WTC11 (cell line): ENCODE data around the gene STRN3. TPM values are rescaled to one million over a fixed set of nuclear protein-coding genes. Genes with fewer than 3 reads are reported as not detected.

Experiments
- ATAC-seq: fragments of 200-7000 bp; cut with Tn5 transposase; 2 replicates; pipeline ENCODE4 v1.10.0; 2021; ENCODE audit warnings: mild to moderate bottlenecking, moderate library complexity
- CTCF ChIA-PET: fragments of 300-600 bp; sonication (Branson Sonifier 250); formaldehyde crosslinking; loops from one replicate; lab custom pipeline; 2021; ENCODE audit warnings: antibody characterized with exemption; lab: Charles Lee
- POLR2A ChIA-PET: fragments of 350-600 bp; sonication (Branson Sonifier 250); formaldehyde crosslinking; loops from one replicate; lab custom pipeline; 2021; ENCODE audit warnings: antibody characterized with exemption; lab: Charles Lee
- DNase-seq: peaks from one replicate; pipeline ENCODE4 v3.0.0; 2021; ENCODE audit warnings: low spot score
- H3K27ac Mint-ChIP-seq: 2 replicates; pipeline ENCODE4 v1.8.0; 2021; ENCODE audit warnings: mixed read lengths
- H3K27me3 Mint-ChIP-seq: 2 replicates; pipeline ENCODE4 v1.8.0; 2021; ENCODE audit warnings: low read depth, mild to moderate bottlenecking, moderate library complexity, mixed read lengths
- H3K36me3 Mint-ChIP-seq: 2 replicates; pipeline ENCODE4 v1.8.0; 2021; ENCODE audit warnings: mixed read lengths
- H3K4me1 Mint-ChIP-seq: 2 replicates; pipeline ENCODE4 v1.8.0; 2022; ENCODE audit warnings: mixed read lengths
- H3K4me3 Mint-ChIP-seq: 2 replicates; pipeline ENCODE4 v1.8.0; 2021; ENCODE audit warnings: mild to moderate bottlenecking, moderate library complexity, mixed read lengths
- H3K9me3 Mint-ChIP-seq: 2 replicates; pipeline ENCODE4 v1.8.0; 2021; ENCODE audit warnings: mixed read lengths
- ATF1 ChIP-seq: sonication (generic); formaldehyde crosslinking; IDR thresholded peaks from 2 replicates; pipeline ENCODE4 v1.8.1; 2023; ENCODE audit warnings: mild to moderate bottlenecking, moderate library complexity, missing genetic modification reagents
- CBFB ChIP-seq: sonication (generic); formaldehyde crosslinking; IDR thresholded peaks from 2 replicates; pipeline ENCODE4 v1.8.1; 2022; ENCODE audit warnings: mild to moderate bottlenecking, low read depth, missing genetic modification reagents
- GABPB1 ChIP-seq: sonication (generic); formaldehyde crosslinking; IDR thresholded peaks from 2 replicates; pipeline ENCODE4 v1.8.1; 2023; ENCODE audit warnings: mild to moderate bottlenecking, missing genetic modification reagents
- GTF2I ChIP-seq: fragments of 250-450 bp; sonication (Bioruptor Pico); conservative IDR thresholded peaks from 2 replicates; pipeline ENCODE4 v1.4.0; 2021; ENCODE audit warnings: mild to moderate bottlenecking
- HMGA2 ChIP-seq: fragments of 250-450 bp; sonication (Bioruptor Pico); IDR thresholded peaks from 2 replicates; pipeline ENCODE4 v1.4.0; 2021; ENCODE audit warnings: mild to moderate bottlenecking, moderate library complexity
- IRF2 ChIP-seq: sonication (generic); formaldehyde crosslinking; IDR thresholded peaks from 2 replicates; pipeline ENCODE4 v1.8.0; 2022; ENCODE audit warnings: low read depth, missing genetic modification reagents, borderline replicate concordance
- JUN ChIP-seq: sonication (generic); formaldehyde crosslinking; IDR thresholded peaks from 2 replicates; pipeline ENCODE4 v1.8.0; 2023; ENCODE audit warnings: mild to moderate bottlenecking, missing genetic modification reagents
- KAT7 ChIP-seq: sonication (generic); formaldehyde crosslinking; IDR thresholded peaks from 2 replicates; pipeline ENCODE4 v1.8.1; 2023; ENCODE audit warnings: missing genetic modification reagents, mild to moderate bottlenecking, borderline replicate concordance
- MXD4 ChIP-seq: fragments of 250-450 bp; sonication (Bioruptor Pico); IDR thresholded peaks from 2 replicates; pipeline ENCODE4 v1.8.0; 2021; ENCODE audit warnings: mild to moderate bottlenecking, moderate library complexity, borderline replicate concordance
- MYBL2 ChIP-seq: sonication (generic); formaldehyde crosslinking; IDR thresholded peaks from 2 replicates; pipeline ENCODE4 v1.8.1; 2023; ENCODE audit warnings: mild to moderate bottlenecking, moderate library complexity, missing genetic modification reagents
- NFE2L1 ChIP-seq: sonication (generic); formaldehyde crosslinking; IDR thresholded peaks from 2 replicates; pipeline ENCODE4 v1.8.1; 2023; ENCODE audit warnings: missing genetic modification reagents
- NR2C2 ChIP-seq: sonication (generic); formaldehyde crosslinking; IDR thresholded peaks from 2 replicates; pipeline ENCODE4 v1.8.0; 2022; ENCODE audit warnings: mild to moderate bottlenecking, missing genetic modification reagents
- PREB ChIP-seq: sonication (generic); formaldehyde crosslinking; IDR thresholded peaks from 2 replicates; pipeline ENCODE4 v1.8.1; 2022; ENCODE audit warnings: mild to moderate bottlenecking, missing genetic modification reagents, moderate library complexity, borderline replicate concordance
- PRRX2 ChIP-seq: fragments of 250-450 bp; sonication (Bioruptor Pico); IDR thresholded peaks from 2 replicates; pipeline ENCODE4 v1.8.0; 2021; ENCODE audit warnings: mild to moderate bottlenecking
- SP1 ChIP-seq: sonication (generic); formaldehyde crosslinking; conservative IDR thresholded peaks from 2 replicates; pipeline ENCODE4 v1.8.1; 2022; ENCODE audit warnings: missing genetic modification reagents
- TCF7 ChIP-seq: sonication (generic); formaldehyde crosslinking; IDR thresholded peaks from 2 replicates; pipeline ENCODE4 v1.8.0; 2022; ENCODE audit warnings: mild to moderate bottlenecking, low read depth, missing genetic modification reagents, moderate library complexity
- TP53 ChIP-seq: sonication (generic); formaldehyde crosslinking; IDR thresholded peaks from 2 replicates; pipeline ENCODE4 v1.8.1; 2023; ENCODE audit warnings: mild to moderate bottlenecking, missing genetic modification reagents
- ZNF263 ChIP-seq: sonication (generic); formaldehyde crosslinking; IDR thresholded peaks from 2 replicates; pipeline ENCODE4 v1.8.1; 2022; ENCODE audit warnings: low read depth, mild to moderate bottlenecking, moderate library complexity, missing genetic modification reagents
- ZNF281 ChIP-seq: sonication (generic); formaldehyde crosslinking; IDR thresholded peaks from 2 replicates; pipeline ENCODE4 v1.8.0; 2023; ENCODE audit warnings: mild to moderate bottlenecking, missing genetic modification reagents
- ZNF532 ChIP-seq: fragments of 250-450 bp; sonication (Bioruptor Pico); IDR thresholded peaks from 2 replicates; pipeline ENCODE4 v1.9.0; 2021; ENCODE audit warnings: mild to moderate bottlenecking, borderline replicate concordance
- ZNF671 ChIP-seq: fragments of 250-450 bp; sonication (Bioruptor Pico); IDR thresholded peaks from 2 replicates; pipeline ENCODE4 v1.8.0; 2021; ENCODE audit warnings: mild to moderate bottlenecking
- total RNA-seq: library from RNA; stranded (reverse); gene quantifications from 3 replicates; pipeline ENCODE4 v1.2.3, GENCODE V29; 2021
- TF ChIP-seq, protein P1 (sequence below): fragments of 250-450 bp; sonication (Bioruptor Pico); IDR thresholded peaks from 2 replicates; pipeline ENCODE4 v1.9.0; 2021; ENCODE audit warnings: mild to moderate bottlenecking
- TF ChIP-seq, protein P2 (sequence below): sonication (generic); formaldehyde crosslinking; IDR thresholded peaks from 2 replicates; pipeline ENCODE4 v1.8.1; 2022; ENCODE audit warnings: mild to moderate bottlenecking, moderate library complexity, missing genetic modification reagents

The STRN3 gene
- total RNA-seq, 1 experiment from 2014 or later: 37.1 TPM

DNA sequence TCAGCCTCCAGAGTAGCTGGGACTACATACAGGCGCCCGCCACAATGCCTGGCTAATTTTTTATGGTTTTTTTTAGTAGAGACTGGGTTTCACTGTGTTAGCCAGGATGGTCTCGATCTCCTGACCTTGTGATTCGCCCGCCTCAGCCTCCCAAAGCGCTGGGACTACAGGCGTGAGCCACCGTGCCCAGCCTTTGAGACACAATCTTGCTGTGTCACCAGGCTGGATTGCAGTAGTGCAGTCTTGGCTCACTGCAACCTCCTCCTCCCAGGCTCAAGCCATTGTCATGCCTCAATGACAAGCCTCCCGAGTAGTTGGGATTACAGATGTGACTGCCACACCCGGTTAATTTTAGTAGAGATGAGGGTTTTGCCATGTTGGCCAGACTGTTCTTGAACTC is 21.3 kb upstream of the STRN3 start (continued):
- TF ChIP-seq KAT7 (no peak), IRF2 (CRISPR knock-in tag) (no peak)
- TF ChIP-seq, all 79 proteins: peak for 0

- POLR2A ChIA-PET: no interaction called here
- TF ChIP-seq PREB (CRISPR knock-in tag) (no peak), GABPB1 (CRISPR knock-in tag) (no peak), SP1 (no peak), ZNF671 (CRISPR knock-in tag) (no peak), CBFB (CRISPR knock-in tag) (no peak), MXD4 (CRISPR knock-in tag) (no peak), JUN (CRISPR knock-in tag) (no peak), GTF2I (no peak), TP53 (CRISPR knock-in tag) (no peak), PRRX2 (CRISPR knock-in tag) (no peak), NR2C2 (CRISPR knock-in tag) (no peak), KAT7 (no peak), ZNF532 (CRISPR knock-in tag) (no peak), NFE2L1 (CRISPR knock-in tag) (no peak), TCF7 (CRISPR knock-in tag) (no peak)
- TF ChIP-seq, protein P1, sequence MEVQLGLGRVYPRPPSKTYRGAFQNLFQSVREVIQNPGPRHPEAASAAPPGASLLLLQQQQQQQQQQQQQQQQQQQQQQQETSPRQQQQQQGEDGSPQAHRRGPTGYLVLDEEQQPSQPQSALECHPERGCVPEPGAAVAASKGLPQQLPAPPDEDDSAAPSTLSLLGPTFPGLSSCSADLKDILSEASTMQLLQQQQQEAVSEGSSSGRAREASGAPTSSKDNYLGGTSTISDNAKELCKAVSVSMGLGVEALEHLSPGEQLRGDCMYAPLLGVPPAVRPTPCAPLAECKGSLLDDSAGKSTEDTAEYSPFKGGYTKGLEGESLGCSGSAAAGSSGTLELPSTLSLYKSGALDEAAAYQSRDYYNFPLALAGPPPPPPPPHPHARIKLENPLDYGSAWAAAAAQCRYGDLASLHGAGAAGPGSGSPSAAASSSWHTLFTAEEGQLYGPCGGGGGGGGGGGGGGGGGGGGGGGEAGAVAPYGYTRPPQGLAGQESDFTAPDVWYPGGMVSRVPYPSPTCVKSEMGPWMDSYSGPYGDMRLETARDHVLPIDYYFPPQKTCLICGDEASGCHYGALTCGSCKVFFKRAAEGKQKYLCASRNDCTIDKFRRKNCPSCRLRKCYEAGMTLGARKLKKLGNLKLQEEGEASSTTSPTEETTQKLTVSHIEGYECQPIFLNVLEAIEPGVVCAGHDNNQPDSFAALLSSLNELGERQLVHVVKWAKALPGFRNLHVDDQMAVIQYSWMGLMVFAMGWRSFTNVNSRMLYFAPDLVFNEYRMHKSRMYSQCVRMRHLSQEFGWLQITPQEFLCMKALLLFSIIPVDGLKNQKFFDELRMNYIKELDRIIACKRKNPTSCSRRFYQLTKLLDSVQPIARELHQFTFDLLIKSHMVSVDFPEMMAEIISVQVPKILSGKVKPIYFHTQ (CRISPR knock-in tag): no peak
- TF ChIP-seq, all 79 proteins: peak for 0
Measured at GRCh38 chr14:31045501-31046080, 19.4 kb upstream of the STRN3 start.

DNA sequence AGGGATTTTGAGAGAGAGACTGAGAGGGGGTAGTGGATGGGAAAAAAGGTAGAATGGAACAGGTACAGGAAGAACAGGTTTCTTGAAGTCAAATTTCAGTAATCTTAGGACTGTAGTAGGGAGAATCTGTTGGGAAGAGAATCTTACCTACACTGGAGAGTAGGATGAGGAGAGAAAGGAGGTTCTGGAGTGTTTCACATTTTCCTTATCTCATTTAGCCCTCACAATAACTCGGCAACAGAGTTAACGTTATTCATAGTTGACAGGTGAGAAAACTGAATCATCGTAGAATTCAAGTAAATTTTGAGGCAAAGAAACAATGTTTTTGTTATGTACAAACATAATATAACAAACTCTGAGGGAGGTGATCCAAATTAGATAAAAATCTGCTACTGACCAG is 17.2 kb upstream of the STRN3 start:
- Mint-ChIP-seq H3K27ac (peak overlapping the region; percentile 55; the same call in 1 of the 2 replicates), H3K9me3 (peaks cover 3% of the 10 kb centered on the region; the same call in 1 of the 2 replicates), H3K27me3 (no peaks in the 10 kb centered on the region), H3K36me3 (0 out of 2 replicates have a peak, but pooled peaks cover 3% of the 10 kb centered on the region), H3K4me3 (no peak overlapping the region), H3K4me1 (peaks cover 19% of the 10 kb centered on the region)
- ATAC-seq (no peak), DNase-seq (no peak)
- POLR2A ChIA-PET: interaction anchor here (0.6 kb wide), 1 partner anchor 17 kb away, joined by 3 read pairs; the partner anchor contains the start of gene STRN3
- CTCF ChIA-PET: no interaction called here
- TF ChIP-seq ZNF263 (CRISPR knock-in tag): no peak
- TF ChIP-seq, protein P2, sequence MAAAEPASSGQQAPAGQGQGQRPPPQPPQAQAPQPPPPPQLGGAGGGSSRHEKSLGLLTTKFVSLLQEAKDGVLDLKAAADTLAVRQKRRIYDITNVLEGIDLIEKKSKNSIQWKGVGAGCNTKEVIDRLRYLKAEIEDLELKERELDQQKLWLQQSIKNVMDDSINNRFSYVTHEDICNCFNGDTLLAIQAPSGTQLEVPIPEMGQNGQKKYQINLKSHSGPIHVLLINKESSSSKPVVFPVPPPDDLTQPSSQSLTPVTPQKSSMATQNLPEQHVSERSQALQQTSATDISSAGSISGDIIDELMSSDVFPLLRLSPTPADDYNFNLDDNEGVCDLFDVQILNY: no peak
- TF ChIP-seq HMGA2 (CRISPR knock-in tag): no peak
- no peak for TF ChIP-seq MYBL2
- no peak for TF ChIP-seq NFE2L1 (CRISPR knock-in tag)
- no peak for TF ChIP-seq ATF1 (CRISPR knock-in tag)
- TF ChIP-seq ZNF281: no peak

More at GRCh38 chr14:31045501-31046080, 19.4 kb upstream of the STRN3 start:
- H3K27me3 Mint-ChIP-seq: no peaks in the 10 kb centered on the region
- DNase-seq: no peak
- CTCF ChIA-PET: no interaction called here
- 0 out of 2 replicates have a peak, but pooled peaks cover 3% of the 10 kb centered on the region for H3K36me3 Mint-ChIP-seq
- no peak for ATAC-seq
- H3K4me3 Mint-ChIP-seq: no peak overlapping the region
- no peak overlapping the region for H3K27ac Mint-ChIP-seq
- peaks cover 3% of the 10 kb centered on the region; the same call in 1 of the 2 replicates for H3K9me3 Mint-ChIP-seq
- peaks cover 14% of the 10 kb centered on the region for H3K4me1 Mint-ChIP-seq
